ENCODE measurements around the gene C20orf204.

Gene C20orf204

DNA sequence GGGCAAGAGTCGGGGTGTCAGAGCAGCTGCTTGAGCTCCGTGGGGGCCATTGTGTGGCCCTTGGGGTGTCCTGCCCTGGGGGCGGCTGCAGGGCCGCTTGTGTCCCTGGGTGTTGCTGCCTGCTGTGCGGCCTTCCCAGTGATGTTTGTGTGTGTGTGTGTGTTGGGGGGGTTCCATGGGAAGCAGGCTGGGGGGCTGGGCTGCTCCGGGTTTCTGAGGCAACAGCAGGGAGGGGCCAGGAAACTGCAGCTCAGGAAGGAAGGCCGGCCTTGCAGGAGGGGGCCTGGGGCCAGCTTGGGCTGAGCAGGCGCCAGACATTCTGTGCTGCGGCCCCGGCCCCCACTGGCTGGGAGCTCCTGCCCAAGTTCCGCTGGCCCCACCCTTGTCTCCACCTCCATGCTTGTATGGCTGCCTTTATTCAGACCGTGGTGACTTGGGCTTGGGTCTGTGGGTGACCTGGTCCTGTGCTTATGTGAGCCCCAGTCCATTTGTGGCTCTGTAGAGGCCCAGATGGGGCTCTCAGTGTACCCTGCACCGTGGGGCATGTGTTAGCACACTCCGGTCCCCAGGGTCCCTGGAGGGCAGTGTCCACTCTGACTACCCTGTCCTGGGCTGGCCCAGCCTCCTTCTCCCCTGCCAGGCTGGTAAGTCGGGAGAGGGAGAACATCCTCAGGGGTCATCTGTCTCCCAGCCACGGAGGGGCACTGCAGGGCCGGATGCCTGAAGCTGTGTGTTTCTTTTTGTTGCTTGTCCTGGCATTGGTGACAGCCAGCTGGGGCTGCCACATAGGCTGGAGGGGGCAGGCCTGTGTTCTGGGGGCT, 18.1 kb downstream of the C20orf204 start:
- in situ Hi-C loops (cut with HindIII; ENCODE audit: low sequenced_read_pairs), result loop anchor here (5.0 to 10.0 kb wide), 2 partner anchors 58 to 179 kb away; no protein-coding TSS in a partner anchor

DNA sequence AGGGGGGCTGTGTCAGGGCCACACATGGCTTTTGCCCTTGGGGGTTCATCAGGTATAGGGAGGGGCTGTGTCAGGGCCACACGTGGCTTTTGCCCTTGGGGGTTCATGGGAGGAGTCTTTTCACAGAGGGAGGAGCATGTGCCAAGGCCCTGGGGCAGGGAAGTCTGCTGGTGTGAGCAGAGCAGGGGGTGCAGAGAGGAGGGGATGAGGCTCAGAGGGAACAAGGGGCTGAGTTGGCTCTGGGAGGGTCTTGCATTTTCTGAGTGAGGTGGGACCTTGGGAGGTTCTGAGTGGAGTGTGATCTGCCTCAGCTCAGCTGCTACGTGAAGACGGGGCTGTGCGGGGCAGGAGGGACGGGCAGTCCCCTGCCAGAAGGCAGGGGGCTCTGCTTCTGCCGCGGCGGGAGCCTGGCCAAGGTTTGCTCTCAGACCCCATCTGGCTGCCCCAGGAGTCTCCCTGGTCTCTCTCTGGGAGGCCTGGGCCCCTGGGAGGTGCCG, 19.5 kb downstream of the C20orf204 start:
- in situ Hi-C loops (cut with HindIII; ENCODE audit: low sequenced_read_pairs), result loop anchor here (10.0 kb wide), 1 partner anchor 181 kb away; no protein-coding TSS in a partner anchor

DNA sequence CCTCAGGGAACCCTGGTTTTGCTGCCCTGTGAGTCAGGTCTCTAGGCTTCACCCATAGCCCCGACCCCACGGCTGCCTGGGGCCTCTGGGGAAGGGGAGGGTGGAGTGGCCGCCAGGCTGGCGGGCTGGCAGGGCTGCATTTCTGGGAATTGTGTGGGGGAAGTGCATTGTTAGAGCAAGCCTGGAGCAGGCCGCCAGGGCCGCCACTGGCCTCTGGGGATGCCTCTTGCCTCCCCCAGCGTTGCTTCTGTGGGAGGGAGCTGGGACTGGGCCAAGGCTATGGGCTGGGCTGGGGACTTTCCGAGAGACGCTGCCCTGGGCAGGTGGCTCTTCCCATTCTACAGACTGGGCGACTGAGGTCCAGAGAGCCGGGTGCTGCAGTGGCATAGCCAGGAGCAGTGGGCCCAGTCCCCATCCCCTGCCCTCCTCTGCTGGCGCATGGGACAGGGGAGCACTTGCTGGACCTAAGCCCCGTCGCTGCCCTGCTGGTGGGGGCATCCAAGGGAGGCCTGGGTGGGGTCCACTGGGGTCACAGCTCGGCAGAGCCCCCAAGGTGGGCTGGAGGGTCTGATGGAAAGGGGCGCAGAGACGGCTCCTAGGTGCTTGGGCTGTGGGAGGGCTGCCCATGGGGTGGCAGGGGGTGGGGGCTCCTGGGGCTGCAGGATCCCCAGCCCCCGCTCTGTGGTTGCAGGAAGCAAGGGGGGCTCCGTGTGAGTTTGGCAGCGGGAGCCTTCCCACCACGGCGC, 20.1 kb downstream of the C20orf204 start:
- in situ Hi-C loops (cut with HindIII; ENCODE audit: low sequenced_read_pairs), result loop anchor here (10.0 kb wide), 1 partner anchor 181 kb away; no protein-coding TSS in a partner anchor

DNA sequence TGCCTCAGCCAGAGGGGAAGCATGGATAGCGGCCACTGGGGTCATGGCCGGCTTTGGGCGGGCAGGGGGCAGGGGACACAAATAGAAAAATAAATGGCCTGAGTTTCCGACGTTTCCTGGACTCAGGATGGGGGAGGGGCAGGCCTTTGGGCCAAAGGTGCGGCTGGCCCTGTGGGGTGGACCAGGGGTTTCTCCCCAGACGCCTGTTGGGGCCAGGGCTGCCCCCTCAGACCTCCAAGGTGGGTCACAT, 20.6 kb downstream of the C20orf204 start:
- in situ Hi-C loops (cut with HindIII; ENCODE audit: low sequenced_read_pairs), result loop anchor here (10.0 kb wide), 1 partner anchor 182 kb away; no protein-coding TSS in a partner anchor

DNA sequence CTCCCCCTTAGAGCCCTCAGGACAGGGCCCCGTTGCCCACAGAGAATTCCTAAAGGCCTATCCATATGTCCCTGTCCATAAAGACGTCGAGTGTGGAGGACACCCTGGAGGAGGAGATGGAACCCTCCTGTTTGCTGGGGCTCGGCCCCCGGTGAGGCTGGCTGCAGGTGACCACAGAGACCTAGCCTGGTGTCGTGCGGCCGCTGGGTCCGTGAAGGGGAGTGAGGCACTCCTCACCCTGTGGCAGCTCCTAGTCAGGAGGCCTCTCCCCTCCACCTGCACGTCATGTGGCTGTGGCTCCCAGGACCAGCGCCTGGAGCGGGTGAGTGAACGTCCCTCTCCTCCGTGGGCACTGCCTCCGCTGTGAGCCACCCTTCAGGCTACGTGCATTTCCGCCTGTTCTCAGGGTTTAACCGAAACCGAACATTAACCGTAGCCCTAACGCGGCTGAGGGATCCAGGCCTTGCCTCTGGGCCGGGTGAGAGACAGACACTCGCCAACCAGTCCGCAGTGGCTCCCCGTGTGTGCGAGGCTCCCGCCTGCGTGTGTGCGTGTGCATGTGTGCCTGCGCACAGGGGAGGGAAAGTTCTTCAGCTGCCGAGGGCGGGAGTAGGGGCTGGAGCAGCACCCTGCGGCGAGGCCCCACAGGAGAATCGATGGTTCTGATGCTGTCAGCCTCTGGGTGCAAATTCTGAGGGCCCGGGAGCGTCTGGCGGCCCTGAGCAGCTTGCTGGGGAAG, 21.1 kb downstream of the C20orf204 start:
- in situ Hi-C loops (cut with HindIII; ENCODE audit: low sequenced_read_pairs), result loop anchor here (10.0 kb wide), 1 partner anchor 182 kb away; no protein-coding TSS in a partner anchor

DNA sequence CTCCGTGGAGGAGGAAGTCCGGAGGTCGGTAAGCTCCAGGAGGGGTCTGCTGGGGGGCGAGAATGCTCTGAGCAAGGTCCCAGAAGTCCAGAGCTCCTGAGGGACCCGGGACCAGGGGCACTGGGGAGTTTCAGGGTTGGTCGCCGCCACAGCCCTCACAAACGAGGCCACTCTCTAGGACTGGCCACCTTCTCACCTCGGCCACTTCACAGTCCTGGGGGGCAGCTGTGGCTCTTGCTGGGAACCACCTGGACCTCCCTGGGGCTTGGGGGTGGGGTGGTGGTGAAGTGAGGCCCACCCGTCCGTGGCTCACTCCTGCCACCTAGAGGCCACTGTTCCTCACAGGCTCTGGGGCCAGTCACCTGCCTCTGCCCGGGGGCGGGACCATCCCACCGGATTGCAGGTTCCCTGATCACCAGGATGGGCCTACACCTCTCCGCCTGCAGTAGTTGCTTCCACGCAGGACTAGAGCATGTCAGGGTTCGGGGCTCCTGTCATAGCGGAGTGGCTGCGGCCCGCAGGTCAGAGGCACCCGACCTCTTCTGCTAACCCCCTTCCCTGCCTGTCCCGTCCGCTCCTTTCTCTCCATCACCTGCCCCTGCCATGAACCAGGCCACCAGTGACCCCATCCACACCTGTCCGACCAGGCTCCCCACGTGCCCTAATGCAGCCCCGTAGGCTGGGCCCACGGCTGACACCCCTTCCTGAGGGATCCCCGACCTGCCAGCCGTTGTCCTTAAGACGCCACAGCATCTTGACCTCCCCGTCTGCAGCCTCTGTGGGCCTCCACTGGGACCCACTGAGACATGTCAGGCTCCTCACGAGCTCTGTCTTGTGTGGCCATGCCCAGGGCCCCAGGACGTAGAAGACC, 21.9 kb downstream of the C20orf204 start:
- in situ Hi-C loops (cut with HindIII; ENCODE audit: low sequenced_read_pairs), result loop anchor here (10.0 kb wide), 1 partner anchor 183 kb away; no protein-coding TSS in a partner anchor

DNA sequence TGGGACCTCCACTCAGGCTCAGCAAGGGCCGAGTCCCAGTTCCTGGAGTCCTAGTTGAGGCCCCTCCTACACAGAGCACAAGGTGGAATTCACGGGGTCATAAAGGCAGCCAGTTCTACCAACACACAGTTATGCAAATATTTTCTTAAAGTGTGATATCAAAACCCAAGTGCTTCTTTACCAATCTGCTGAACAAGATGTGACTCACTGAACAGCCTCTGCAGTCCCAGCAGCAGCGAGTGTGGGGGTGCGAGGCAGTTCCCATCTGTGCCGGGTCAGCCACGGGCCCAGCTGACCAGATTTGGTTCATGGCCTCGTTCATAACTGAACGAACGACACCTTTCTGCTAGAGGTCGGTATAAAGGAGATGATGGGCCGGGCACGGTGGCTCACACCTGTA, 22.6 kb downstream of the C20orf204 start:
- in situ Hi-C loops (cut with HindIII; ENCODE audit: low sequenced_read_pairs), result loop anchor here (10.0 kb wide), 1 partner anchor 184 kb away; no protein-coding TSS in a partner anchor

DNA sequence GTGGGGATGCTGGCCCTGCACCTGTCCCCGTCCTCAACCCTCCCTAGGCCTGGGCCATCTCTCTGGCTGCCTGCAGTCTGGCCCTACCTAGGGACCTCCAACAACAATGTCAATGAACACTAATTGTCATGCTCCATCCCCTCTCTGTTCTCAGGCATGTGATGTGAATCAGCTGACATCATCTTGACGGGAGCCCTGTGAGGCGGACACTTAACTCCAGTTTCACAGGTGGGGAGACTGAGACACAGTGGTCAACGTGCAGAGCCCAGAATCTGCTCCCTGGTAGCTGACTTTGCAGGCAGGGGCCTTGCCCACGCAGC, 26.3 kb downstream of the C20orf204 start:
- in situ Hi-C loops (cut with HindIII; ENCODE audit: low sequenced_read_pairs), result no loop called here

DNA sequence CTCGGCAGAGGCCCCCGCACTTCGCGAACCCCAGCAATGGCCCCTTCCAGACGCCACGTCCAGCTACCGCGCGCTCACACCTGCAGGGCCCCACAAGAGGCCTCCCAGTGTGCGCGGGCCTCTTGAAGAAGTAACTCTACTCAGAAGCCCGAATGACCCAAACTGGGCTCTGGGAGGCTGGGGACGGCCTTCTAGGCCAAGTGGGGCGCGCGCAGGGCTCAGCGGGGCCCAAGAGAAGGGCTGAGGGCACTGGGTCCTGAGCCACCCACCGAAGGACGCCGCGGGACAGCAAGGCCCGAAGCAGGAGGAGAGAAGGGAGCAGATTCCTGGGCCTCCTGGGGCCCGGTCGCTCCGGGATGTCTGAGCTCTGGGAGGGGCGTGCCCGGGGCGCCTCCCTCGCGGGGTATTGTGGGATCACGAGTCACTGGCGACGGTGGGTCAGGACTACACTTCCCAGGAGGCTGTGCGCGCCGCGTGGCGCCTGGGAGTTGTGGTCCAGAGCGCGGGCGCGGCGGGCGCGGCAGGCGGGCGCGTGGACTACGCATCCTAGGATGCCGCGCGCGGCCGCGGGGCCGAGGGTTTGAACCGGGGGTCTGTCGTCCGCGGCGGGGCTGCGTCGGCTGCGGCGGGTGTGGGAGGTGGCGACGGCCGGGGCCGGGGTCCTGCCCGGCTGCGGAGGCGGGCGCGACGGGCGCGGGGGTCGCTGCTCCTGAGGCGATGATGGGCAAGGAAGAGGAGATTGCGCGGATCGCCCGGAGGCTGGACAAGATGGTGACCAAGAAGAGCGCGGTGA, 26.8 kb downstream of the C20orf204 start, which contains the start of gene TCEA2:
TCEA2 (plus strand) TSS at position 603 of the 793 bp plus-strand sequence; CDS start at position 718, 115 bp downstream.
- in situ Hi-C loops (cut with HindIII; ENCODE audit: low sequenced_read_pairs), result no loop called here

DNA sequence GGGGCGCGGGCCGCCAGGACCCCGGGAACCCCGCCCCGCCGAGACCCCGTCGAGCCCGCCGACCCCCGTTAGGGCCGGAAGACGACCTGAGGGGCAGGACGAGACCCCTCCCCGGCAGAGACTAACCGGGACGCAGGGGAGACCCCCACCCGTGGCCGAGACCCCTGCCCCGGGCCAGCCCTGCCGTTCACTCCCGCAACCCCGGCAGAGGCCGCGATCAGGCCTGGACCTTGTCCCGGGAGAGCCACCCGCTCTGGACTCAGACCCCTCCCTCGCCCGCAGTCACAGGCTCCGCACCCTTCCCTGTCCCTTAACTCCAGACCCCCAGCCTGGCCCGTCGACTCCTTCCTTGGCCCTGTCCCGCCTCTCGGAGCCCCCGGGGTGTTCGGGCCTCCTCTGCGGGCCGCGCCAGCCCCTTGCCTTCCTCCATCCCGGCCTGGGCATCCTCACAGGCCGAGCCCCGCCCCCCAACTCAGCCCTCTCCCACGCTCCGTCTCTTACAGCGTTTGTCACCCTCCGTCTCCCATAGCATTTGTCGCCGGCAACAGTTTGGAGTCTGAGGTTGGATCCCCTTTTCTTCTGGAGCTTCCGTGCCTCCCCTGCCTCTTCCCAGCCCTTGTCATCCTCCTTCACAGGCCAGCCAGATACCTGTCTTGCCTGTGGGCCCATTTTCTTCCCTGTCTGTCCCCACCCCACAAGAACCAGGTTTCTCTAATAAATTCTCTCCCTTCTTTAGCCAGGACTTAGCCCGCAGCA, 27.6 kb downstream of the C20orf204 start:
- in situ Hi-C loops (cut with HindIII; ENCODE audit: low sequenced_read_pairs), result no loop called here

DNA sequence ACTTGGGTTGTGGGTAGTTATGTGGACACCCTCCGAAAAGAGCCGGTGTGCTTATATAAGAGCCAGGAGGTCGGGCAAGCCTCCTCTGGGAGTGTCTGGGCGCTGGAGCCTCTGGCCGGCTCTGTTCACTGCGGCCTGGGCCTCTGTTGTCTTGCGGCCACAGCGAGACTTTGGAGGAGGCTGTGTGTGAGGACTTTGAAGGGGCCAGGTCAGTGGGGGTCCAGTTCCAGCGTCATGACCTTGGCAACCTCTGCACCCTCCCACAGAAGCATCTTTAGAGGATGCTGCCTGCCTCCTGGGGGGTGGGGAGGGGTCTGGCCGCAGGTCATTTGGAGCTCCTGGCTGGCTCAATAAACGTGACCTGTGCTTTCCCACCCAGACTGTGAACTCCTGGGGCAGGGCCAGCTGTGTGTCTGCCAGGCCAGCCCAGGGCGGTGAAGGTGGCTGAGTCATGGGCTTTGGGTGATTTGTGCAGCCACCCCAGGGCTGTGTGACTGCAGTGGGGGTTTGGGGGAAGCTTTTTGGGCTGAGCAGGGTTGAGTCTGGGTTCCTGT, 28.2 kb downstream of the C20orf204 start:
- in situ Hi-C loops (cut with HindIII; ENCODE audit: low sequenced_read_pairs), result no loop called here

DNA sequence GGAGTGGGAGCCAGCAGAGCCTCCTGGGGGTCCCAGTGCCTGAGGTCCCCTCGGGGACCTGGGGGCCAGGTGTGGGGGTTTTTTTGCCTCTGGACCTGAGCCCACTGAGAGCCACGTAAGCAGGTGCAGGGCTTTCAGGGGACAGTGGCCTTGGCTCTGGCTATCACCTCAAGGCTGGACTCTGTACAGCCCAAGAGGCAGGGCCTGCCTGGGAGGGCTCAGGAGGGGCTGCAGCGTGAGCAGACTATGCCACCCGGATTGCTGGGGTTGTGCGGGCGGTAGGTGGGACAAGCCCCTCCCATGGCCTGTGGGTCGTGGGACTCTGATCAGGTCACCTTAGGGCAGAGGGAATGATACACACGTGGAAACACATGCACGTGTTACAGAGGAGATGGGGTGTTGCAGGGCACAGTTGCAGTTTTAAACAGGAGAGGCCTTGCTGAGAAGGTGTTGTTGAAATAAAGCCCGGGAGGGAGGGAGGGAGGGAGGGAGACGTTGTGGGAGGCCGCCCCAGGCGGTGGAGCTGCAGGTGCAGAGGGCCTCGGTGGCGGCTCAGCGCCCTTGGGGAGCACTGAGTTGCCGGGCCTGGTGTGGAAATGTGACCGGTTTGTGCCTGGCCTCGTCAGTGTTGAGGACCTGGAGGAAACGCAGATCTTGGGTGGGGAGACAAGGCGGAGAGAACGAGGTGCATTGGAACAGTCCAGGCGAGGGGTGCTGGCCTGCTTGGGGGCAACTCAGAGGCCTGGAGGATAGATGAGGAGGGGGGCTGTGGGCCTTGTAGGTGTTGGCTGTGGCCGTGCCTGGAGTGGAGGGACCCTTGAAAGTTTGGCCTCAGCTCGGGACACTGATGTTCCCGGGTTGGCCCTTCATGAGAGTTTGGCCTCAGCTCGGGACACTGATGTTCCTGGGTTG, 29.3 kb downstream of the C20orf204 start:
- in situ Hi-C loops (cut with HindIII; ENCODE audit: low sequenced_read_pairs), result no loop called here

DNA sequence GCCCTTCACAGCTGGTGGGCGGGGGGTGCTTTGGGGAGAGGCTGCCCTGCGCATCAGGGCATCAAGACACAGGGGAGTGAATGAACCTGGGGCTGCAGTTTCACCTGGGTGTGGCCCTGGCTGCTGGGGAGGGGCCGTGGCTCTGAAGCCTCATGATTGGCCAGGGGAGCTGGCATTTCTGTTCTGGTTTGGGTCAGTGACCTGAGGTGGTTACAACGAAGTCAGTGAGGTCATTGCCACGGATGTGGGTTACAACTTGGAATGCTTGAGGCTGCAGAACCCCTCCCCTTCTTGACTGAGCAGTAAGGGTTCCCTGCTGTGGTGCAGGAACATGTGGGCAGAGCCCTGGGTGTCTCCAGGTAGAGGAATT, 30.0 kb downstream of the C20orf204 start:
- in situ Hi-C loops (cut with HindIII; ENCODE audit: low sequenced_read_pairs), result no loop called here

DNA sequence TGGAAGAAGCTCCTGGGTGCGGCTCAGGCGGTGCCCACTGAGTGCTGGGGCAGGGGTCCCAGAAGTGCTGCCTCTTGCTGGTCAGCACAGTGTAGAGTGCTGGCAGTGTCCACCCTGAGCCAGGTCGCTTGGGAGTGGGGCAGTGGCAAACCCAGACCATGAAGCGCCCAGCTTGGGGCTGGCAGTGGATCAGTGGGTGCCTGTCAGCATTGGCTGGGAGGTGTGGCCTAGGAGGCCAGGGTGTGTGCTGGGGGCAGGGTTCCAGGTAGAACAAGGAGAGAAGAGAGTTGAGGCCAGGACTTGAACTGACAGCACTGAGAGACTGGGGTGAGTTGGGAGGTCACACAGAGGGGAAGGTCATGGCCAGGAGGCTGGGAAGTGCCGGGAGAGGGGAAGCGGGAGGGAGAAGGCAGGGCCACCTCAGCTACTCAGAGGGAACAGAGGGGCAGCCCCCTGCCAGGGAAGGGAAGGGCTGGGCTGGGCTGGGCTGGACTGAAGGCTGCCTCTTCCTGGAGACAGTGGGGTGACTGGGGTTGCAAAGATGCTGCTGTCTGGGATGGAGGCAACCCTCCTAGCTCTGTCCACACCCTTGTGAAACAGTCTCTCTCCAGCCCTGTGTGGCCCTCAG, 31.1 kb downstream of the C20orf204 start:
- in situ Hi-C loops (cut with HindIII; ENCODE audit: low sequenced_read_pairs), result no loop called here

DNA sequence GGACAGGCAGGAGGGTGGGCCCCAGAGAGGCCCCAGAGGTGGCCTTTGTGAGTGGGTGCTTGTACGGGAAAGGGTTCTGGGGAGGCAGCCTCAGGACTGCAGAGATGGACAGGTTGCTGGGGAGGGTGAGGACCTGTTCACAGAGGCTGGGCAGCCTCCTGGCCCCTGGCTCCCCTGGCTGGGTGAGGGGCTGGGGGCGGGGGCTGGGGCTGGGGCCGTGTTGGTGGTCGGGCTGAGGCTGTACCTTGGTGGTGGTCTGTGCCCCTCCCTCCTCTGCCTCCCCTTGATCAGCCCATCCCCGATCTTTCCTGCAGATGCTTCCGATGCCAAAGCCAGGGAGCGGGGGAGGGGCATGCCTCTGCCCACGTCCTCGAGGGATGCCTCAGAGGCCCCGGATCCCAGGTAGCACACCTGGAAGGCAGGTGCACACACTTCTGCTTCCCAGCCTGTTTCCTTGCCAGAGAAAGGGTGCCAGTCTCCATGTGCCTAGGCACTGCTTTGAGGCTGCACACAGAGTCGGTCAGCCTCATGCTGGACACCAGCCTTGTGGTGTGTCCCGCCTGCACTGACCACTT, 31.8 kb downstream of the C20orf204 start:
- in situ Hi-C loops (cut with HindIII; ENCODE audit: low sequenced_read_pairs), result no loop called here

DNA sequence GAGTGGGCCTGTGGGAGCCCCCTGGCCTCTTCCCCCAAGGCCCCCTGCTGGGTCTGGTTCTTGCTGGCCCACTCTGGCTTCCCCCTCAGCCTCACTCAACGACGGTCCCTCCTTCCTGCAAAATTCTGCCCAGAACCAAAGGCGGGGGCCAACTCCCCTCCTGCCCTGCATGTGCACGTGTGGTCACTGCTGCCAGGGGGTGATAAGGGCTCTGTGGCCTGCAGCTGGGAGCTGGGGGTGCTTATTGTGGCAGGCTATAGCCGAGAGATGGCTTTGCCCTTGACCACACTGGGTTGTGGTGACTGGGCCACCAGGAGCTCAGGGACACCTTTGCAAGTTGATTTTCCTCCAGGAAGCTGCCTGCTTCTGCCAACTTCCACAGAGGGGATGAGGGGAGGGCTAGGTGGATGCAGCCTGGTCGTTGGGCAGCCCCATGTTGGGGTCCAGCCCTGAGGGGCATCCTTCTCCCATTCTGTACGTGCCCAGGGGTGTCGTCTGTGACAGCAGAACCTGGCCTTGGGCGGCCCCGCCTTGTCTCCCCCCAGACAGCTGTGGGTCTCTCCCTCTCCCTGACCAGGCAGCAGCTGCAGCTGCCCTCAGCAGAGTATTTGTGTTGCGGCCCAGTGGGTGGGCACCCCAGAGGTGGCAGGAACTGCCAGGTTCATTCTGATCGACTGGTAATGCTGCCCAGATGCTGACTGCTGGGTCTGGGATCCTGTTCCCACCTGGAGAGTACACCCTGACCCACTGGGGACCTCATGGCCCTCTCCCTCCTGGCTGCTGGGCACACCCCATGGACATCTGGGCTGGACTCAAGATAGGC, 32.6 kb downstream of the C20orf204 start:
- in situ Hi-C loops (cut with HindIII; ENCODE audit: low sequenced_read_pairs), result no loop called here
